Measurements from ENCODE around the gene CDC14A.

CDC14A gene

GRCh38 chr1:100506217-100506616 lies 153.9 kb downstream of the CDC14A start:
- TF ChIP-seq SIN3A (IDR thresholded peaks at IDR 0.05; ENCODE audit: borderline replicate concordance, insufficient read depth, low read length) (no peak), POLR2AphosphoS5 (IDR thresholded peaks at IDR 0.05; ENCODE audit: low read depth, low read length) (no peak), TAF1 (IDR thresholded peaks at IDR 0.05; ENCODE audit: borderline replicate concordance, insufficient read depth, low read length) (no peak), FOXP2 (optimal IDR thresholded peaks at IDR 0.05; ENCODE audit: borderline replicate concordance, extremely low read depth, extremely low read length, insufficient read depth) (no peak)
- TF ChIP-seq, protein P1, sequence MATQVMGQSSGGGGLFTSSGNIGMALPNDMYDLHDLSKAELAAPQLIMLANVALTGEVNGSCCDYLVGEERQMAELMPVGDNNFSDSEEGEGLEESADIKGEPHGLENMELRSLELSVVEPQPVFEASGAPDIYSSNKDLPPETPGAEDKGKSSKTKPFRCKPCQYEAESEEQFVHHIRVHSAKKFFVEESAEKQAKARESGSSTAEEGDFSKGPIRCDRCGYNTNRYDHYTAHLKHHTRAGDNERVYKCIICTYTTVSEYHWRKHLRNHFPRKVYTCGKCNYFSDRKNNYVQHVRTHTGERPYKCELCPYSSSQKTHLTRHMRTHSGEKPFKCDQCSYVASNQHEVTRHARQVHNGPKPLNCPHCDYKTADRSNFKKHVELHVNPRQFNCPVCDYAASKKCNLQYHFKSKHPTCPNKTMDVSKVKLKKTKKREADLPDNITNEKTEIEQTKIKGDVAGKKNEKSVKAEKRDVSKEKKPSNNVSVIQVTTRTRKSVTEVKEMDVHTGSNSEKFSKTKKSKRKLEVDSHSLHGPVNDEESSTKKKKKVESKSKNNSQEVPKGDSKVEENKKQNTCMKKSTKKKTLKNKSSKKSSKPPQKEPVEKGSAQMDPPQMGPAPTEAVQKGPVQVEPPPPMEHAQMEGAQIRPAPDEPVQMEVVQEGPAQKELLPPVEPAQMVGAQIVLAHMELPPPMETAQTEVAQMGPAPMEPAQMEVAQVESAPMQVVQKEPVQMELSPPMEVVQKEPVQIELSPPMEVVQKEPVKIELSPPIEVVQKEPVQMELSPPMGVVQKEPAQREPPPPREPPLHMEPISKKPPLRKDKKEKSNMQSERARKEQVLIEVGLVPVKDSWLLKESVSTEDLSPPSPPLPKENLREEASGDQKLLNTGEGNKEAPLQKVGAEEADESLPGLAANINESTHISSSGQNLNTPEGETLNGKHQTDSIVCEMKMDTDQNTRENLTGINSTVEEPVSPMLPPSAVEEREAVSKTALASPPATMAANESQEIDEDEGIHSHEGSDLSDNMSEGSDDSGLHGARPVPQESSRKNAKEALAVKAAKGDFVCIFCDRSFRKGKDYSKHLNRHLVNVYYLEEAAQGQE (IDR thresholded peaks at IDR 0.05; ENCODE audit: insufficient read depth in 1 of 2, low read depth in 2 of 2, low read length in 2 of 2): no peak

- TF ChIP-seq TAF1 (IDR thresholded peaks at IDR 0.05; ENCODE audit: borderline replicate concordance, insufficient read depth, low read length) (no peak), POLR2AphosphoS5 (IDR thresholded peaks at IDR 0.05; ENCODE audit: low read depth, low read length) (no peak), FOXP2 (optimal IDR thresholded peaks at IDR 0.05; ENCODE audit: borderline replicate concordance, extremely low read depth, extremely low read length, insufficient read depth) (no peak), SIN3A (IDR thresholded peaks at IDR 0.05; ENCODE audit: borderline replicate concordance, insufficient read depth, low read length) (no peak)
- TF ChIP-seq, protein P1 (IDR thresholded peaks at IDR 0.05; ENCODE audit: insufficient read depth in 1 of 2, low read depth in 2 of 2, low read length in 2 of 2): no peak
These were observed 158.1 kb downstream of the CDC14A start for GRCh38 chr1:100510451-100510850.

DNA sequence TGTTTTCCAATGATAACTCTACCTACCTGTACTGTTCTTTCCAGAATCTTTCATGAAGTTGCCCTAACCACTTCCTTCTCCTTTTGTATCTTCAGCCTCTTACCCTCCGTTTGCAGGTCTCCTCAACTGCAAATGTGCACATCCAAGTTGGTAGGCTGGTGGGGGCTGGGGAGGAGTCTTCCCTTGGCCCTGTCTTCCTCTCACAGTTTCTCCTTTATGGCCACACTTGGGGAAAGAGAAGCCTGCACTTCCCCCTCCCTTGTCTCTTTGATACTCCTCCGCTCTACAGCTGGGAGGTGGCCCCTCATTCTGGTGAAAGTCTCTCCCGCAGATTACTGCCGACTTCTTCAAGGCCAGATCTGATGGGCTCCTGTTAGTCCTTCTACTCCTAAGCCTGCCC lies 158.8 kb downstream of the CDC14A start:
- no peak for TF ChIP-seq FOXP2 (optimal IDR thresholded peaks at IDR 0.05; ENCODE audit: borderline replicate concordance, extremely low read depth, extremely low read length, insufficient read depth)
- TF ChIP-seq POLR2AphosphoS5 (IDR thresholded peaks at IDR 0.05; ENCODE audit: low read depth, low read length): no peak
- TF ChIP-seq TAF1 (IDR thresholded peaks at IDR 0.05; ENCODE audit: borderline replicate concordance, insufficient read depth, low read length): no peak
- TF ChIP-seq, protein P1 (IDR thresholded peaks at IDR 0.05; ENCODE audit: insufficient read depth in 1 of 2, low read depth in 2 of 2, low read length in 2 of 2): no peak
- TF ChIP-seq SIN3A (IDR thresholded peaks at IDR 0.05; ENCODE audit: borderline replicate concordance, insufficient read depth, low read length): no peak

DNA sequence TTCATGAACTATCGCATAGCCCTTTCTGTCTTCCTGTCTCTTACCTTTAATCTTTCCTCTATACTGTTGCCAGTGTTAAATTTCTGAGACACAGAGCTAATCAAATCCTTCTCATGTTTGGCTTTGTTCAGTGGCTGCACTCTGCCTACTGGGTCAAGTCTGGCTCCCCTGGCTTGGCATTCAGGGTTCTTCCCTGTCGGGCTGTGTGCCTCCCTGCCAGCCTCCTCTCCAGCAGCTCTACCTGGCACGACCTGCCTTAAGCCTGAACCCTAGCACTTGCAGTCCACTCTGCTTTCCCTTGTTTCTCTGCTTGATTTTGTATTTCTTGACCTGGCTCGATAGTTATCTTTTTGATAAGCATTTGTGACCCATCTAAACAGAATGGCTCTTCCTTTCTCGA lies 159.5 kb downstream of the CDC14A start:
- TF ChIP-seq, protein P1 (IDR thresholded peaks at IDR 0.05; ENCODE audit: insufficient read depth in 1 of 2, low read depth in 2 of 2, low read length in 2 of 2): no peak
- TF ChIP-seq FOXP2 (optimal IDR thresholded peaks at IDR 0.05; ENCODE audit: borderline replicate concordance, extremely low read depth, extremely low read length, insufficient read depth) (no peak), POLR2AphosphoS5 (IDR thresholded peaks at IDR 0.05; ENCODE audit: low read depth, low read length) (no peak), TAF1 (IDR thresholded peaks at IDR 0.05; ENCODE audit: borderline replicate concordance, insufficient read depth, low read length) (no peak), SIN3A (IDR thresholded peaks at IDR 0.05; ENCODE audit: borderline replicate concordance, insufficient read depth, low read length) (no peak)

All from PFSK-1 (cell line).